K562 (cell line): ENCODE measurements around the gene EPHX1. TPM values are rescaled to one million over a fixed set of nuclear protein-coding genes. Genes with fewer than 3 reads are reported as not detected.

Experiments
- ATAC-seq: fragments of 200-7000 bp; cut with Tn5 transposase; 3 replicates; pipeline ENCODE4 v1.9.1; 2020; ENCODE audit warnings: moderate library complexity
- BruUV-seq: library from RNA; stranded (reverse); fragments of 400-500 nt; replicated peaks from 2 replicates; lab custom pipeline; 2021; lab: Mats Ljungman, UMichigan
- CTCF ChIA-PET: fragments of 300-600 bp; formaldehyde crosslinking; extraction: SDS; loops from one replicate; lab custom pipeline; 2021; ENCODE audit warnings: low intra/inter-chr PET ratio; lab: Yijun Ruan, JAX
- POLR2A ChIA-PET: fragments of 300-600, 350-650 bp; sonication (Branson Sonifier 250); formaldehyde crosslinking; extraction: SDS; loops from one replicate; lab custom pipeline; 2021; ENCODE audit warnings: antibody characterized with exemption, inconsistent platforms; lab: Yijun Ruan, JAX
- DNase-seq, 4 experiments: peaks; one replicate each; pipeline versions ENCODE4 v3.0.0 to v3.0.0-alpha.2; 2011 to 2018; ENCODE audit warnings: low spot score in 3 of 4, mixed read lengths in 3 of 4; ENCODE audit errors: extremely low read depth in 1 of 4
- FAIRE-seq: peaks from 2 replicates; lab custom pipeline; 2011; peaks lifted over from hg19 to GRCh38; lab: Jason Lieb, UNC
- H2AFZ ChIP-seq: 2 replicates; pipeline ENCODE4 v1.6.0; 2011; ENCODE audit warnings: low read depth, low read length, control low read depth, inconsistent platforms
- H3K27ac ChIP-seq: fragments of 200-600 bp; 3 replicates; pipeline ENCODE4 v1.8.0; 2011; ENCODE audit warnings: low read depth, mild to moderate bottlenecking, control low read depth, inconsistent platforms, low read length, moderate library complexity, mixed read lengths; ENCODE audit errors: extremely low read depth
- H3K27me3 ChIP-seq, 2 experiments: fragments of 300-600 bp in 1 of 2; 2 replicates in 1 of 2; 3 replicates in 1 of 2; pipeline versions ENCODE4 v1.6.0 to v1.8.0; 2011; ENCODE audit warnings: inconsistent platforms in 2 of 2, low read length in 2 of 2, mild to moderate bottlenecking in 1 of 2, mixed read lengths in 1 of 2, moderate library complexity in 1 of 2; ENCODE audit not compliant: control insufficient read depth in 2 of 2, insufficient read depth in 2 of 2
- H3K36me3 ChIP-seq: fragments of 300-600 bp; 3 replicates; pipeline ENCODE4 v1.8.0; 2011; ENCODE audit warnings: mild to moderate bottlenecking, low read length, inconsistent platforms; ENCODE audit not compliant: control insufficient read depth, insufficient read depth
- H3K4me1 ChIP-seq, 2 experiments: fragments of 200-600 bp in 1 of 2; replicated peaks in 1 of 2; 2 replicates in 1 of 2; 3 replicates in 1 of 2; pipeline versions ENCODE4 v1.5.1 to v1.8.0; 2011; ENCODE audit warnings: inconsistent platforms in 2 of 2, low read length in 2 of 2, mild to moderate bottlenecking in 1 of 2, mixed read lengths in 1 of 2, moderate library complexity in 1 of 2; ENCODE audit not compliant: control insufficient read depth in 2 of 2, insufficient read depth in 2 of 2
- H3K4me2 ChIP-seq: 2 replicates; pipeline ENCODE4 v1.6.1; 2011; ENCODE audit warnings: low read length, control low read depth, inconsistent platforms, mixed read lengths; ENCODE audit not compliant: insufficient read depth
- H3K4me3 ChIP-seq: fragments of 200-600 bp; sonication (generic), shearing (Covaris generic); 2 replicates; pipeline ENCODE4 v1.5.1; 2016; ENCODE audit warnings: control low read depth, inconsistent platforms
- H3K79me2 ChIP-seq: fragments of 200-600 bp; 3 replicates; pipeline ENCODE4 v1.8.0; 2011; ENCODE audit warnings: low read length, inconsistent platforms; ENCODE audit not compliant: control insufficient read depth, insufficient read depth
- H3K9ac ChIP-seq, 2 experiments: 2 replicates each; pipeline versions ENCODE4 v1.6.0 to v1.6.1; 2011; ENCODE audit warnings: low read depth in 2 of 2, low read length in 2 of 2, control low read depth in 1 of 2, inconsistent platforms in 1 of 2, mild to moderate bottlenecking in 1 of 2, mixed read lengths in 1 of 2; ENCODE audit not compliant: insufficient read depth in 1 of 2
- H3K9me1 ChIP-seq: one replicate; pipeline ENCODE4 v1.6.0; 2011; ENCODE audit warnings: inconsistent platforms, mild to moderate bottlenecking, low read length, moderate library complexity; ENCODE audit not compliant: control insufficient read depth, insufficient read depth
- H3K9me3 ChIP-seq: replicated peaks from 2 replicates; pipeline ENCODE4 v1.5.1; 2011; ENCODE audit warnings: low read depth, low read length, inconsistent platforms; ENCODE audit not compliant: control insufficient read depth, insufficient read depth
- H4K20me1 ChIP-seq: replicated peaks from 2 replicates; pipeline ENCODE4 v1.6.1; 2011; ENCODE audit warnings: low read length, inconsistent platforms, mixed read lengths; ENCODE audit not compliant: control insufficient read depth, insufficient read depth
- GABPA ChIP-seq: fragments of 200-800 bp; sonication (Bioruptor generic); conservative IDR thresholded peaks from 2 replicates; pipeline ENCODE4 v1.6.1; 2016; ENCODE audit warnings: low read depth, missing genetic modification characterization, missing compliant biosample characterization
- KLF13 ChIP-seq: fragments of 450-650 bp; IDR thresholded peaks from 2 replicates; pipeline ENCODE4 v1.6.1; 2016; ENCODE audit warnings: missing genetic modification characterization, low read depth, mild to moderate bottlenecking, missing compliant biosample characterization, moderate library complexity, borderline replicate concordance
- MGA ChIP-seq: fragments of 450-650 bp; IDR thresholded peaks from 2 replicates; pipeline ENCODE4 v1.6.1; 2016; ENCODE audit warnings: mild to moderate bottlenecking, moderate library complexity
- ZEB2 ChIP-seq: fragments of 450-650 bp; IDR thresholded peaks from 2 replicates; pipeline ENCODE4 v1.6.1; 2016
- ZFP91 ChIP-seq: sonication (generic); formaldehyde crosslinking; IDR thresholded peaks from 2 replicates; pipeline ENCODE4 v1.8.0; 2022; ENCODE audit warnings: mild to moderate bottlenecking, missing genetic modification reagents
- WGBS: fragments of 100-300 bp; shearing (Covaris generic); methylation state at CpG from one replicate; pipeline ENCODE4 v1.1.6; 2016; ENCODE audit warnings: low coverage, mixed read lengths; ENCODE audit not compliant: insufficient coverage; ENCODE audit errors: missing lambda C conversion rate; 5-methylcytosine and 5-hydroxymethylcytosine counted together
- in situ Hi-C: fragments of 300-500 bp; cut with MboI; formaldehyde crosslinking; loops from 4 replicates; pipeline ENCODE4 v1.15.0; 2018; ENCODE audit warnings: inconsistent platforms, mixed read lengths
- intact Hi-C: fragments of 100-400 bp; cut with micrococcal nuclease; formaldehyde crosslinking; loops from 2 replicates; pipeline ENCODE4 v1.14.2; 2022
- polyA plus RNA-seq, 8 experiments: library from polyadenylated mRNA; depleted of rRNA in 4 of 8; stranded (reverse) in 5 of 8; unstranded in 3 of 8; fragments of >200 nt; fragmentation: Nextera tagmentation in 2 of 8; fragmentation: Illumina TruSeq in 1 of 8; extraction: Ambion mirVana in 2 of 8; extraction: Trizol in 1 of 8; gene quantifications; 2 replicates each; pipeline versions ENCODE4 v1.2.1 to v1.2.3, GENCODE V29; 2011 to 2014; ENCODE audit warnings: inconsistent platforms in 1 of 8, missing spikeins in 1 of 8
- total RNA-seq, 7 experiments: library from RNA; depleted of rRNA in 6 of 7; stranded (reverse); fragments of >200 nt in 6 of 7; fragmentation: Illumina TruSeq in 2 of 7; extraction: Trizol in 2 of 7; gene quantifications; 2 replicates each; pipeline versions ENCODE4 v1.2.1 to v1.2.3, GENCODE V29; 2011 to 2021; ENCODE audit warnings: low replicate concordance in 1 of 7

EPHX1 gene
- total and polyA plus RNA-seq, 9 of the 15 experiments (the other 6 are each of a cell fraction or from before 2014, with no cell fraction given), result 0.21 to 27.0 (median 6.7) TPM

GRCh38 chr1:225881081-225881958, 71.4 kb downstream of the EPHX1 start:
- POLR2A ChIA-PET, result interaction anchor here (0.6 to 4.1 kb wide), 9 partner anchors 10 to 119 kb away, joined by 3 to 37 read pairs (median 4); partner anchors contain the start of gene SDE2
- ATAC-seq (peak; percentile 78), FAIRE-seq (peak; percentile 69), DNase-seq (peak; percentile 84 to 91 (median 86))
- in situ Hi-C loops (no loop called here), intact Hi-C loops (loop anchor here (5.0 kb wide), 2 partner anchors 81 to 241 kb away; no protein-coding TSS in a partner anchor)
- Histone ChIP-seq H3K36me3 (peaks cover 41% of the 10 kb centered on the region; the same call in 2 of the 3 replicates), H3K79me2 (peaks cover 48% of the 10 kb centered on the region), H3K9ac (peak overlapping the region; percentile 92 to 97), H3K9me1 (peaks cover 6% of the 10 kb centered on the region), H2AFZ (peak overlapping the region; percentile 88), H3K4me3 (peak overlapping the region; percentile 87), H3K9me3 (no peaks in the 10 kb centered on the region), H3K4me1 (peaks cover 23 to 50% of the 10 kb centered on the region in 2 experiments; a peak in 4 of 5 replicates), H4K20me1 (peaks cover 17% of the 10 kb centered on the region; the same call in 1 of the 2 replicates), H3K4me2 (peak overlapping the region; percentile 97), H3K27me3 (no peaks in the 10 kb centered on the region), H3K27ac (peak overlapping the region; percentile 88)
- BruUV-seq, result no TSS peak
- WGBS, result 7% methylated on average over 21 of the region's 25 CpGs
- CTCF ChIA-PET, result no interaction called here
- TF ChIP-seq GABPA (tag) (peak; percentile 83), ZFP91 (CRISPR knock-in tag) (0 out of 2 replicates have a peak, but pooled peaks have one; percentile 8), MGA (peak; percentile 34; the same call in 1 of the 2 replicates), ZEB2 (peak; percentile 75; the same call in 1 of the 2 replicates), KLF13 (tag) (no peak)
